DND-41 (cell line): ENCODE data around the gene APIP.

Experiments
- ATAC-seq: fragments of 200-7000 bp; cut with Tn5 transposase; 3 replicates; pipeline ENCODE4 v1.9.1; 2021; ENCODE audit warnings: low read depth; ENCODE audit not compliant: insufficient read depth
- DNase-seq: peaks from one replicate; pipeline ENCODE4 v3.0.0-alpha.2; 2020
- H2AFZ ChIP-seq: 2 replicates; pipeline ENCODE4 v1.6.0; 2012; ENCODE audit warnings: low read depth, low read length
- H3K27ac ChIP-seq: 2 replicates; pipeline ENCODE4 v1.5.1; 2012; ENCODE audit warnings: low read length, inconsistent platforms
- H3K27me3 ChIP-seq: fragments of 200-600 bp; sonication (generic); 2 replicates; pipeline ENCODE4 v1.6.0; 2012; ENCODE audit warnings: low read length, mild to moderate bottlenecking, inconsistent platforms; ENCODE audit not compliant: insufficient read depth, poor library complexity
- H3K36me3 ChIP-seq: 2 replicates; pipeline ENCODE4 v1.5.1; 2012; ENCODE audit warnings: low read length, inconsistent platforms; ENCODE audit not compliant: insufficient read depth
- H3K4me1 ChIP-seq: 2 replicates; pipeline ENCODE4 v1.5.1; 2012; ENCODE audit warnings: mild to moderate bottlenecking, low read length; ENCODE audit not compliant: insufficient read depth
- H3K4me2 ChIP-seq: 2 replicates; pipeline ENCODE4 v1.6.0; 2012; ENCODE audit warnings: mild to moderate bottlenecking, moderate library complexity, low read length, inconsistent platforms; ENCODE audit not compliant: insufficient read depth
- H3K4me3 ChIP-seq, 2 experiments: fragments of 200-600 bp in 1 of 2; shearing (Covaris generic) in 1 of 2; 2 replicates each; pipeline ENCODE4 v1.5.1; 2012 to 2016; ENCODE audit warnings: inconsistent platforms in 2 of 2, low read length in 2 of 2, mild to moderate bottlenecking in 2 of 2, low read depth in 1 of 2, moderate library complexity in 1 of 2
- H3K79me2 ChIP-seq: 2 replicates; pipeline ENCODE4 v1.6.0; 2012; ENCODE audit warnings: low read length, inconsistent platforms; ENCODE audit not compliant: insufficient read depth
- H3K9ac ChIP-seq: 2 replicates; pipeline ENCODE4 v1.6.0; 2012; ENCODE audit warnings: low read depth, mild to moderate bottlenecking, inconsistent platforms, low read length, moderate library complexity
- H3K9me3 ChIP-seq: 2 replicates; pipeline ENCODE4 v1.5.1; 2012; ENCODE audit warnings: low read length, moderate library complexity, mild to moderate bottlenecking, inconsistent platforms; ENCODE audit not compliant: insufficient read depth, severe bottlenecking
- H4K20me1 ChIP-seq: 2 replicates; pipeline ENCODE4 v1.6.0; 2012; ENCODE audit warnings: low read length; ENCODE audit not compliant: insufficient read depth
- CTCF ChIP-seq: IDR thresholded peaks from 2 replicates; pipeline ENCODE4 v1.5.1; 2012; ENCODE audit warnings: borderline replicate concordance, low read length, moderate library complexity, mild to moderate bottlenecking; ENCODE audit not compliant: poor library complexity, severe bottlenecking; ENCODE audit errors: extremely low read depth
- EZH2 ChIP-seq: IDR thresholded peaks from 3 replicates; pipeline ENCODE4 v1.6.1; 2012; ENCODE audit warnings: borderline replicate concordance, low read depth, mild to moderate bottlenecking, moderate library complexity, low read length, inconsistent platforms; ENCODE audit not compliant: severe bottlenecking

APIP gene

GRCh38 chr11:34857463-34857862 lies 58.7 kb downstream of the APIP start:
- Histone ChIP-seq H3K79me2 (no peaks in the 10 kb centered on the region), H3K4me1 (no peaks in the 10 kb centered on the region), H3K36me3 (no peaks in the 10 kb centered on the region), H4K20me1 (no peaks in the 10 kb centered on the region), H3K4me3 (no peak overlapping the region), H2AFZ (no peak overlapping the region), H3K27me3 (no peaks in the 10 kb centered on the region), H3K27ac (no peak overlapping the region), H3K9me3 (no peaks in the 10 kb centered on the region), H3K4me2 (no peak overlapping the region), H3K9ac (no peak overlapping the region)
- TF ChIP-seq CTCF = no peak
- no peak for TF ChIP-seq EZH2
- no peak for DNase-seq
- no peak for ATAC-seq

GRCh38 chr11:34856251-34856650 lies 59.9 kb downstream of the APIP start:
- H3K4me3 ChIP-seq = no peak overlapping the region
- no peaks in the 10 kb centered on the region for H3K36me3 ChIP-seq
- H4K20me1 ChIP-seq = no peaks in the 10 kb centered on the region
- no peak overlapping the region for H3K27ac ChIP-seq
- TF ChIP-seq EZH2 (no peak), CTCF (no peak)
- no peaks in the 10 kb centered on the region for H3K4me1 ChIP-seq
- no peak overlapping the region for H3K4me2 ChIP-seq
- no peaks in the 10 kb centered on the region for H3K79me2 ChIP-seq
- no peak overlapping the region for H3K9ac ChIP-seq
- DNase-seq = no peak
- H2AFZ ChIP-seq = no peak overlapping the region
- no peaks in the 10 kb centered on the region for H3K9me3 ChIP-seq
- no peaks in the 10 kb centered on the region for H3K27me3 ChIP-seq
- ATAC-seq = no peak

- Histone ChIP-seq H3K27me3 (no peaks in the 10 kb centered on the region), H3K4me2 (no peak overlapping the region), H3K27ac (no peak overlapping the region), H3K9me3 (no peaks in the 10 kb centered on the region), H3K4me1 (no peaks in the 10 kb centered on the region), H2AFZ (no peak overlapping the region), H3K9ac (no peak overlapping the region), H3K79me2 (no peaks in the 10 kb centered on the region), H3K36me3 (no peaks in the 10 kb centered on the region), H3K4me3 (no peak overlapping the region), H4K20me1 (no peaks in the 10 kb centered on the region)
- DNase-seq (no peak), ATAC-seq (no peak)
- TF ChIP-seq CTCF = no peak
- TF ChIP-seq EZH2 = no peak
These were observed 60.5 kb downstream of the APIP start for GRCh38 chr11:34855754-34856095.

- Histone ChIP-seq H3K27ac (no peak overlapping the region), H3K4me3 (no peak overlapping the region), H3K27me3 (peaks cover 2% of the 10 kb centered on the region), H2AFZ (no peak overlapping the region), H4K20me1 (no peaks in the 10 kb centered on the region), H3K4me1 (no peaks in the 10 kb centered on the region), H3K79me2 (no peaks in the 10 kb centered on the region), H3K4me2 (no peak overlapping the region), H3K36me3 (no peaks in the 10 kb centered on the region), H3K9ac (no peak overlapping the region), H3K9me3 (no peaks in the 10 kb centered on the region)
- ATAC-seq = no peak
- no peak for TF ChIP-seq CTCF
- no peak for TF ChIP-seq EZH2
- DNase-seq = no peak
These were observed 61.0 kb downstream of the APIP start for GRCh38 chr11:34855021-34855753.
